Duodenal mucosa (tissue), 2 donors: ENCODE results near the gene RNF181.

Experiments used
- H3K27ac ChIP-seq: one replicate; pipeline ENCODE4 v1.7.0; 2013; ENCODE audit warnings: low read depth, low read length
- H3K27me3 ChIP-seq, 2 donors: one replicate each; pipeline ENCODE4 v1.7.0; 2013; ENCODE audit warnings: low read length in 2 of 2, control low read depth in 1 of 2; ENCODE audit not compliant: insufficient read depth in 2 of 2, control insufficient read depth in 1 of 2
- H3K36me3 ChIP-seq, 2 donors: one replicate each; pipeline ENCODE4 v1.7.0; 2013; ENCODE audit warnings: low read length in 2 of 2, control low read depth in 1 of 2; ENCODE audit not compliant: insufficient read depth in 2 of 2, control insufficient read depth in 1 of 2
- H3K4me1 ChIP-seq, 2 donors: one replicate each; pipeline ENCODE4 v1.7.0; 2013; ENCODE audit warnings: low read length in 2 of 2, control low read depth in 1 of 2; ENCODE audit not compliant: insufficient read depth in 2 of 2, control insufficient read depth in 1 of 2
- H3K4me3 ChIP-seq, 2 donors: one replicate each; pipeline ENCODE4 v1.7.0; 2013; ENCODE audit warnings: low read length in 2 of 2, low read depth in 1 of 2
- H3K9ac ChIP-seq, 2 donors: one replicate each; pipeline ENCODE4 v1.7.0; 2013; ENCODE audit warnings: low read length in 2 of 2, low read depth in 1 of 2
- H3K9me3 ChIP-seq, 2 donors: one replicate each; pipeline ENCODE4 v1.7.0; 2013; ENCODE audit warnings: low read length in 2 of 2, control low read depth in 1 of 2; ENCODE audit not compliant: control insufficient read depth in 1 of 2

RNF181 gene

DNA sequence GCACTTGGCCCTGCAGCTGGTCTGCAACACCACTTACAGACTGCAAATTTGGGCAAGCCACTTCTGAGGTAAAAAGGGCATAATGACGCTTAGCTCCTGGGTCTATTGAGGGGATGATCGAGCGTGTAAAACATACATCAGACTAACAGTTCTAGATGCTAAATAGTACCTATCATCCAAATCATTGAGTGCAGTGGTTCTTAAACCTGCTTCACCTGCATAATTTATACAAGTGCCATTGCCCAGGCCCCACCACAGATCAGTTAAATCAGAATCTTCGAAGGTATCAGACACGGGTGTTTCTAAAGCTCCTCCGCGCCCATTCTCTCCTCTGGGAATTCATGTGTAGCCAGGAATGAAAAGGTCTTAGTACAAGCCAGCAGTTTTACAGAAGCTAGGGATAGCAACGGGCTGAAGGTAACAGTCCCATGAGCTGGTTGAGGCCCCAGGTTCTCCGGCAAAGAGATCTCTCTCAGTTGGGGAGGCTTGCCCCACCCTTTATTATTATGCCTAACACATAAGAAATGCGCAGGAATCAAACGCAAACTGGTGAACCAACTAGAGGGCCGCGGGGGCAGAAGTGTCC is 737 bp upstream of the RNF181 start:
- Histone ChIP-seq H3K4me1 (peaks cover 41 to 52% of the 10 kb centered on the region in 2 donors), H3K27ac (peak overlapping the region; percentile 78), H3K9ac (peak overlapping the region; percentile 79 to 85), H3K9me3 (no peaks in the 10 kb centered on the region), H3K4me3 (peak overlapping the region; percentile 94 to 96), H3K27me3 (no peaks in the 10 kb centered on the region), H3K36me3 (peaks cover 9 to 26% of the 10 kb centered on the region in 2 donors)

DNA sequence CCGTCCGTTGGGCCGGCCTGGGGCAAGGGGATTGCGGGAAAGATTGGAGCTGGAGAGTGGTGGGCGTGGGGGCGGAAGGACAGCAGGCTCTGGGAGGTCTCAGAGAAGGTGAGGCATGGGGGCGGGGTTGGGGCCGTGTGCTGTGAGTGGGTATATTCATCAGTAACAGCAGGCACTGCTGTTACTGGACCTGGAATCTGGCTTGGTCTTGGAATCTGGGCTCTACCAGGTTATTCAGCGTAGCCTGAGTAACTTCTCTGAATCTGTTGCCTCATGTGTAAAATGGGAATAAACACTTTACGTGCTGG is 435 bp downstream of the RNF181 start:
- H3K9me3 ChIP-seq, result no peaks in the 10 kb centered on the region
- peak overlapping the region; percentile 85 to 95 for H3K9ac ChIP-seq
- peaks cover 9 to 29% of the 10 kb centered on the region in 2 donors for H3K36me3 ChIP-seq
- no peaks in the 10 kb centered on the region for H3K27me3 ChIP-seq
- peaks cover 29 to 40% of the 10 kb centered on the region in 2 donors for H3K4me1 ChIP-seq
- peak overlapping the region; percentile 94 to 96 for H3K4me3 ChIP-seq
- H3K27ac ChIP-seq, result peak overlapping the region; percentile 79

DNA sequence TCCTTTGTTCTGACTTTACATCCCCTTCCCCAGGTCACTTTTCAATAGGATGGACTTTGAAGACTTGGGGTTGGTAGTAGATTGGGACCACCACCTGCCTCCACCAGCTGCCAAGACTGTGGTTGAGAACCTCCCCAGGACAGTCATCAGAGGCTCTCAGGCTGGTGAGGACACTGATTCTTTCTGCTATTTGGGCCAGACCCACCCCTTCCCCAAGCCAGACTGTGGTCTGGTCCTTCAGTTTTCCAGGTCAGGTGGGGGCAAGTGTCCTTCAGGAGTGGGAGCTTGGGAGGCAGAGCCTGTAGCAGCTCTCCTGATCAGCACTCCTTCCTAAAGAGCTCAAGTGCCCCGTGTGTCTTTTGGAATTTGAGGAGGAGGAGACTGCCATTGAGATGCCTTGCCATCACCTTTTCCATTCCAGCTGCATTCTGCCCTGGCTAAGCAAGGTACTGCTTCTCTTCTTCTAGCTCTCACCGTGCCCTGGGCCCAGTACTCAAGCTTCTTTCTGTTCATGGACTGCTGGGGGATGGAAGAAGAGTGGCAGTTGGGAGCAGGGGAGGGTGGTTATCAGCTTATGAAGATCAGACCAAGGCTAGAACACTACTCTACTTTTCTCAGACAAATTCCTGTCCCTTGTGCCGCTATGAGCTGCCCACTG is 1.1 kb downstream of the RNF181 start:
- peaks cover 28 to 40% of the 10 kb centered on the region in 2 donors for H3K4me1 ChIP-seq
- no peaks in the 10 kb centered on the region for H3K27me3 ChIP-seq
- no peak overlapping the region for H3K27ac ChIP-seq
- peaks cover 9 to 29% of the 10 kb centered on the region in 2 donors for H3K36me3 ChIP-seq
- H3K9ac ChIP-seq, result peak overlapping the region; percentile 85 to 95
- H3K4me3 ChIP-seq, result peak overlapping the region; percentile 94 to 96
- no peaks in the 10 kb centered on the region for H3K9me3 ChIP-seq

DNA sequence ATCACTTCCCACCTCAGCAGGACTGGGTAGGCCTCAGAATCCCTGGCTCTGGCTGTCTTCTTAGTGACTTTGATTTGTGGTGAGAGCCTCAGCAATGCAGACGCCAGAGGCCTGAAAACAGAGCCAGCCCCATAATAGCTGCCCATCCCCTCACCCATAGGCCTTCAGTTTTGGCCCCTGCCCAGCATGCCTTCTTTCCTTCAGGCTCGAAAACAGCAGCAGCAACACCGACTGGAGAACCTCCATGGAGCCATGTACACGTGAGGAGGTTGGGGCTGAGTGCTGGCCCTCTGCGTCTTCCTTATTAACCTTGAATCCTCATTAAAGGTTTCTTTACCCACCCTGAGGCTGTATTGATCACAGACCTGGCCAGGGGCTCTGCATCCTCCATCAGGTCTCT is 1.7 kb downstream of the RNF181 start:
- no peak overlapping the region for H3K4me3 ChIP-seq
- no peaks in the 10 kb centered on the region for H3K9me3 ChIP-seq
- H3K36me3 ChIP-seq, result peaks cover 9 to 29% of the 10 kb centered on the region in 2 donors
- H3K27me3 ChIP-seq, result no peaks in the 10 kb centered on the region
- no peak overlapping the region for H3K27ac ChIP-seq
- peaks cover 33 to 43% of the 10 kb centered on the region in 2 donors for H3K4me1 ChIP-seq
- no peak overlapping the region for H3K9ac ChIP-seq

DNA sequence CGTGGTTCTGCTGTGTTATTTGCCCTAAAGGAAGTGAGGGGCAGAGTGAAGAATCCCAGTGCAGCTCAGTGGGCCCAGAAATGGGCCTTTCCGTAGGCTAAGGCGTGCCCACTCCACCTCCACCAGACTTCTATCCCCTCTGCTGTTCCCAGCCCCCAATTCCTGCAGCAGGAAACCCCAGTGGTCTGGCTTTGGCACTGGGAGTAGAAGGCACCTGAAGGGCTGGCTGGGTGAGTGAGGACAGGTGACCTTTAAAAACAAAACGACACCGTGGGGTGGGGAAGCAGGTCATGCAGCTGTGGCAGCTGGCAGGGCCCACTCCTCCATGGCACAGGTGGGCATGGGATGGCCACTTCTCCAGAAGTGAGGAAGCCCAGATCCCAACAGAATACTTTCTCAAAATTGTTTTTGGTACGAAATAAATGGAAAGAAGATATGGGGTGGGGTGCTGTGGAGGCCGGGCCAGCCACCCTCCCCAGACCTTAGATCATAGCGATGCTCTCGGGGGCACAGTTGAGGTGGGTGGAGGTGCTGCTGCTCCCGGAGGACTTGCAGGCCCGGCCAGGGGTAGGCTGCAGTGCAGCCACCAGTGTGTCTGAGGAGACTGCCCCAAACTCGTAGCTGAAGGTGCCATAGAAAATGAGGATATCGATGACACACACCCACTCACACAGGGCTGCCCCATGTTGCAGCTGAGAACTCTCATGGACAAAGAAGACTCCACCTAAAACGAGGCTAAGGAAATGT is 3.2 kb downstream of the RNF181 start:
- H3K9ac ChIP-seq, result no peak overlapping the region
- H3K27ac ChIP-seq, result no peak overlapping the region
- no peaks in the 10 kb centered on the region for H3K9me3 ChIP-seq
- H3K4me3 ChIP-seq, result no peak overlapping the region
- H3K36me3 ChIP-seq, result peaks cover 9 to 29% of the 10 kb centered on the region in 2 donors
- H3K4me1 ChIP-seq, result peaks cover 35 to 43% of the 10 kb centered on the region in 2 donors
- no peaks in the 10 kb centered on the region for H3K27me3 ChIP-seq

DNA sequence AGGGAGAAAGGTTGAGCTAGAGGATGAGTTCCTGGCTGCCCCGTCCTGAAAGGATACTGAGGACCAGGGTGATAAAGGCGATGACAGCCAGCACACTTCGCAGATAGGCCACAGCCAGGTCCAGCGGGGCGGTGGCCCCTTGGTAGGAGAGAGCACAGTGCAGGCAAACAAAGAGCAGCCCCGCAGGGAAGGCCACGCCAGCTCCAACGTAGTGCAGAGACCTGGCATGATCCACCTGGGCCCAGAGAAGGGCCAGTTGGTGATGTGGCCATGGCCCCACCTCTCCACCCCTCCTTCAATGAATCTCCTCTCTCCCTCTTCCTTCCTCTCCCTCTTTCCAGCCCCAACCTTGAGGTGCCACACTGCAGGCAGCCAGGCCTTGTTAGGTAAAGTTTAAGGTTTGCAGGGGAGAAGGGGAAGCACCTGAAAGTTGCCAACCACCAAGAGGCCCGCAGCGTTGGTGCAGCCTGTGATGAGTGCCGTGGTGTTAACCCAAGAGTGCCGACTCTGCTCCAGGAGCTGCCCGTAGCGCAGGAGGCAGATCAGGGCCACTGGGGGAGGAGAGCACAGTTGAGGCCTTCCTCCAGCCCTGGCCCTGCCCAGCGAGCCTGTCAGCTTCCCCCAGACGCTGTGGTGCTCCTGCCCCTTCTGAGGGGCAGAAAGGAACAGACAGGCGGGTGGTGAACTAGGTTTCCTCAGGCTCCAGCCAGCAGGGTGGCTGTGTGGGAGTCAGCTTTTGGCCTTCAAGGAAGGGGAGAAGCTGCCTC is 4.1 kb downstream of the RNF181 start:
- Histone ChIP-seq H3K9ac (no peak overlapping the region), H3K4me3 (no peak overlapping the region), H3K36me3 (peaks cover 9 to 29% of the 10 kb centered on the region in 2 donors), H3K27me3 (no peaks in the 10 kb centered on the region), H3K4me1 (peaks cover 39 to 40% of the 10 kb centered on the region in 2 donors), H3K27ac (no peak overlapping the region), H3K9me3 (no peaks in the 10 kb centered on the region)

DNA sequence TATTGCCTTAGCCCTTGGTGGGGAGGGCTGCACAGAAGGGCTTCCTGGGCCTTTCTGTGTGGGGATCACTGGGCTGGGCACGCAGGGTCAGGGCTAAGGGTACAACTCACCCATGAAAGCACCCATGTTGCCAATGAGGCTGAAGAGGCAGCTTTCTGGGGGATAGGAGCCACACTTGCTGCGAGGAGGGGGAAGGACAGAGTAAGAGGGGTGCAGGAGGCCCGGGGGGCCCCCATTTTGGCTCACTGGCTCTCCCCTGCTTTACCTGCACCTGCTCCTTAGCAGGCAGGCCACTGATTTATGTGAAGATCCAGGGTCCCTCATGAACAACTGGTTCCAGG is 4.7 kb downstream of the RNF181 start:
- H3K36me3 ChIP-seq, result peaks cover 9 to 29% of the 10 kb centered on the region in 2 donors
- no peak overlapping the region for H3K9ac ChIP-seq
- no peak overlapping the region for H3K27ac ChIP-seq
- no peaks in the 10 kb centered on the region for H3K9me3 ChIP-seq
- H3K27me3 ChIP-seq, result no peaks in the 10 kb centered on the region
- H3K4me3 ChIP-seq, result no peak overlapping the region
- H3K4me1 ChIP-seq, result peaks cover 39 to 41% of the 10 kb centered on the region in 2 donors

DNA sequence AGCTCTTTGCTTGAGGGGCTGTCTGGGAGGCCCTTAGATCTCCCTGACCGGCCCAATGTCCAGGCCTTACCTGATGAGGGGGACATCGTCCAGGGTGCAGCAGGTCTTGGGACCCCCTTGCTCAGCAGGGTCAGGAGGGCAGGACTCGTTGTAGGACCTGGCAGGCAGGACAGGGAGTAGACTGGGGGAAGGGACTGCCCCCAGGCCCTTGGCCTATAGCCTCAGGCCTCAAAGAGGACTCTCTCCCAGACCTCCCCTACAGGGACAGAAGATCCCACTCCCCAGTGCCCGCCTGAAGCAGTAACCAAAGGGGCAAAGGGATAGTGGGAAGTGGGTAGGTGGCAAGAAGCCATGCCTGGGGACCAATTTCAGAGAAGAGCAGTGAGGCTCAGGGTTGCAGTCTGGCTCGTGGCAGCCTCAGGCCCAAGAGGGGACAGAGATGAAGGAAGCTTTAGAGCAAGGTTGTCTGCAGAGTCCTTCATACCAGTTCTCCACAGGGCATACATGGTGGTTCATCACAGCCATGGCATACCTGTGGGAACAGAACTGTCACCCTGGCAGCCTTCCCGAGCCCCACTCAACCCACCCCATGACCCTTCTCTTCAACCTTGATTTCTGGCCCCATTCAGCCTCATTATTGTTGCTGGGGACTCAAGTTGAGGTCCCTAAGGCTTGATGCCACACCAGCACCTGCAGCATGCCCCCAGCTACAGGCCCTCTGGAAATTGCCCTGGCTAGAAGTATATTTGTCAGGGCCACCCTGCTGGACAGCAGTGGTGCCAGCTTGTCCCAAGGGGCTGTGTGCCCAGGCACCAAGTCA is 5.6 kb downstream of the RNF181 start:
- Histone ChIP-seq H3K4me1 (peaks cover 38 to 40% of the 10 kb centered on the region in 2 donors), H3K4me3 (peak overlapping the region; percentile 88 to 92), H3K27me3 (no peaks in the 10 kb centered on the region), H3K9ac (peak overlapping the region in 1 of 2 donors; percentile 78), H3K9me3 (no peaks in the 10 kb centered on the region), H3K36me3 (peaks cover 9 to 35% of the 10 kb centered on the region in 2 donors), H3K27ac (no peak overlapping the region)

DNA sequence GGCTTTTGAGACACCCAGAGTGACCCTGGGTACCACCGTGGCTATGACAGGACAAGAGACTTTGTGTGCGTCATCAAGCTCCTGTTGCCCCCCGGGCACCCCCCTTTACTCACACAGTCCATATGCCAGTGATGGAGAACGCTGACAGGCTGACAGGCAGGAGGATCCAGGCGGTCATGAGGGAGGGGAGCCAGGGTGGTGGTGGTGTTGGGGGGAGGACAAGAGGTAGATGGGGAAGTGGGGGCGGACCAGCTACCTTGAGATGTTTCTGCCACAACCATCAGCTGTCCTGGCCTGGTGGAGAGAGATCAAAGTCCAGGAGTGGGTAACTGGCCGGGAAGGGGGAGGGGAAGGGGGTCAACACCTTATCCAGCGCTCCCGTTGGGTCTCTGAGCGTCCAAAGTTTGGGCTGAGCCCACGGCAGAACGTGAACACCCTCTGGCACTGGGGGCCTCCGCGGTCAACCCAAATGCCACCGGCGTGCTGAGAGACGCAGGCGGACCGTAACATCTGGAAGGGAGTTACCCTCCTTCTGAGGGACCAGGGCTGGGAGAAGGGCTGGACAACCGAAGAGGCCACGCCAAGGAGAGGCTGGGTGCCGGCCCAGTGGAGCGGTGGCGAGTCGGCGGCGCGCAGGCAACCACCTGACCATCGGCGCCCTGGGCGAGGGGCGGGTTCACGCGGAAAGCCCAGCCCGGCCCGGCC is 6.4 kb downstream of the RNF181 start:
- Histone ChIP-seq H3K4me3 (peak overlapping the region; percentile 88 to 92), H3K4me1 (peaks cover 30 to 32% of the 10 kb centered on the region in 2 donors), H3K27ac (peak overlapping the region; percentile 63), H3K9me3 (no peaks in the 10 kb centered on the region), H3K9ac (peak overlapping the region; percentile 66 to 78), H3K27me3 (no peaks in the 10 kb centered on the region), H3K36me3 (peaks cover 9 to 34% of the 10 kb centered on the region in 2 donors)
